Measurements from ENCODE around the gene FGF19. TPM values are rescaled to one million over a fixed set of nuclear protein-coding genes. Genes with fewer than 3 reads are reported as not detected.

Gene FGF19
- polyA plus RNA-seq, 1 donor from 2014 or later, result 4.6 TPM

DNA sequence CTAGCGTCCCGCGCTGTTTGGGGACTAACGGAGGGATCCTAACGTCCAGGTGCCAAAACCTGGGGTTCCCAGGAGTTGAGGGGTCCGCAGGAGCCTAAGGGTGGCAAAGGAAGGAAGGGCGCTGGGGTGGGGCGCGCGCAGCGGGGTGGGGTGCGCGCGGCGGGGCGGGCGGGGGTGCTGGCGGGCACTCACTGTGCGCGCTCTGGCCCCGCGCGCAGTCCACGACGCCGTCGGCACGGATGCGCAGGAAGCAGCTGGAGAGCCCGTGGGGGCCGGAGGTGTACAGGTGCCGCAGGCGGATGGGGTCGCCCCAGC lies 412 bp downstream of the FGF19 start:
- H3K4me3 ChIP-seq (ENCODE audit: low read length), result peak overlapping the region; percentile 62
- peak overlapping the region; percentile 62 for H3K27ac ChIP-seq (ENCODE audit: low read length)
- H4K20me1 ChIP-seq (ENCODE audit: insufficient read depth), result no peaks in the 10 kb centered on the region
- H3F3A ChIP-seq (ENCODE audit: insufficient read depth, low read length, poor library complexity, severe bottlenecking), result no peaks in the 10 kb centered on the region
- TF ChIP-seq RAD21 (conservative IDR thresholded peaks at IDR 0.05), result no peak
- TF ChIP-seq MXI1 (conservative IDR thresholded peaks at IDR 0.05; ENCODE audit: poor library complexity, severe bottlenecking), result no peak
- TF ChIP-seq, protein P1, sequence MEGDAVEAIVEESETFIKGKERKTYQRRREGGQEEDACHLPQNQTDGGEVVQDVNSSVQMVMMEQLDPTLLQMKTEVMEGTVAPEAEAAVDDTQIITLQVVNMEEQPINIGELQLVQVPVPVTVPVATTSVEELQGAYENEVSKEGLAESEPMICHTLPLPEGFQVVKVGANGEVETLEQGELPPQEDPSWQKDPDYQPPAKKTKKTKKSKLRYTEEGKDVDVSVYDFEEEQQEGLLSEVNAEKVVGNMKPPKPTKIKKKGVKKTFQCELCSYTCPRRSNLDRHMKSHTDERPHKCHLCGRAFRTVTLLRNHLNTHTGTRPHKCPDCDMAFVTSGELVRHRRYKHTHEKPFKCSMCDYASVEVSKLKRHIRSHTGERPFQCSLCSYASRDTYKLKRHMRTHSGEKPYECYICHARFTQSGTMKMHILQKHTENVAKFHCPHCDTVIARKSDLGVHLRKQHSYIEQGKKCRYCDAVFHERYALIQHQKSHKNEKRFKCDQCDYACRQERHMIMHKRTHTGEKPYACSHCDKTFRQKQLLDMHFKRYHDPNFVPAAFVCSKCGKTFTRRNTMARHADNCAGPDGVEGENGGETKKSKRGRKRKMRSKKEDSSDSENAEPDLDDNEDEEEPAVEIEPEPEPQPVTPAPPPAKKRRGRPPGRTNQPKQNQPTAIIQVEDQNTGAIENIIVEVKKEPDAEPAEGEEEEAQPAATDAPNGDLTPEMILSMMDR (IDR thresholded peaks at IDR 0.05; ENCODE audit: poor library complexity, severe bottlenecking), result no peak
- no peak for TF ChIP-seq SMC3 (conservative IDR thresholded peaks at IDR 0.05; ENCODE audit: poor library complexity)
- no peak for TF ChIP-seq POLR2AphosphoS5 (IDR thresholded peaks at IDR 0.05)
- no peak for TF ChIP-seq EP300 (conservative IDR thresholded peaks at IDR 0.05; ENCODE audit: poor library complexity, severe bottlenecking)
- TF ChIP-seq, protein P2, sequence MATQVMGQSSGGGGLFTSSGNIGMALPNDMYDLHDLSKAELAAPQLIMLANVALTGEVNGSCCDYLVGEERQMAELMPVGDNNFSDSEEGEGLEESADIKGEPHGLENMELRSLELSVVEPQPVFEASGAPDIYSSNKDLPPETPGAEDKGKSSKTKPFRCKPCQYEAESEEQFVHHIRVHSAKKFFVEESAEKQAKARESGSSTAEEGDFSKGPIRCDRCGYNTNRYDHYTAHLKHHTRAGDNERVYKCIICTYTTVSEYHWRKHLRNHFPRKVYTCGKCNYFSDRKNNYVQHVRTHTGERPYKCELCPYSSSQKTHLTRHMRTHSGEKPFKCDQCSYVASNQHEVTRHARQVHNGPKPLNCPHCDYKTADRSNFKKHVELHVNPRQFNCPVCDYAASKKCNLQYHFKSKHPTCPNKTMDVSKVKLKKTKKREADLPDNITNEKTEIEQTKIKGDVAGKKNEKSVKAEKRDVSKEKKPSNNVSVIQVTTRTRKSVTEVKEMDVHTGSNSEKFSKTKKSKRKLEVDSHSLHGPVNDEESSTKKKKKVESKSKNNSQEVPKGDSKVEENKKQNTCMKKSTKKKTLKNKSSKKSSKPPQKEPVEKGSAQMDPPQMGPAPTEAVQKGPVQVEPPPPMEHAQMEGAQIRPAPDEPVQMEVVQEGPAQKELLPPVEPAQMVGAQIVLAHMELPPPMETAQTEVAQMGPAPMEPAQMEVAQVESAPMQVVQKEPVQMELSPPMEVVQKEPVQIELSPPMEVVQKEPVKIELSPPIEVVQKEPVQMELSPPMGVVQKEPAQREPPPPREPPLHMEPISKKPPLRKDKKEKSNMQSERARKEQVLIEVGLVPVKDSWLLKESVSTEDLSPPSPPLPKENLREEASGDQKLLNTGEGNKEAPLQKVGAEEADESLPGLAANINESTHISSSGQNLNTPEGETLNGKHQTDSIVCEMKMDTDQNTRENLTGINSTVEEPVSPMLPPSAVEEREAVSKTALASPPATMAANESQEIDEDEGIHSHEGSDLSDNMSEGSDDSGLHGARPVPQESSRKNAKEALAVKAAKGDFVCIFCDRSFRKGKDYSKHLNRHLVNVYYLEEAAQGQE (IDR thresholded peaks at IDR 0.05; ENCODE audit: borderline replicate concordance), result no peak
- no peak for TF ChIP-seq TAF1 (IDR thresholded peaks at IDR 0.05; ENCODE audit: low read depth)
- no peak for TF ChIP-seq EZH2 (IDR thresholded peaks at IDR 0.05; ENCODE audit: borderline replicate concordance, insufficient read depth, low read length, poor library complexity, severe bottlenecking)
- H3K79me2 ChIP-seq (replicated peaks; ENCODE audit: insufficient read depth, low read length), result peaks cover 32% of the 10 kb centered on the region
- no peak overlapping the region for H2AFZ ChIP-seq (ENCODE audit: low read depth, low read length)
- H3K27me3 ChIP-seq (ENCODE audit: insufficient read depth, low read depth, low read length), result peaks cover 26% of the 10 kb centered on the region
- H3K9me2 ChIP-seq (ENCODE audit: insufficient read depth, low read length), result no peaks in the 10 kb centered on the region
- peak overlapping the region; percentile 61 for H3K9ac ChIP-seq (ENCODE audit: low read length)
- no peaks in the 10 kb centered on the region for H3K9me3 ChIP-seq (ENCODE audit: low read length)
- no peak overlapping the region for H3K4me2 ChIP-seq (ENCODE audit: low read length)
- no peaks in the 10 kb centered on the region for H3K36me3 ChIP-seq (ENCODE audit: insufficient read depth, low read length)

GRCh38 chr11:69702769-69703452 lies 911 bp downstream of the FGF19 start:
- Histone ChIP-seq H3K9ac (ENCODE audit: low read length) (peak overlapping the region; percentile 61), H4K20me1 (ENCODE audit: insufficient read depth) (no peaks in the 10 kb centered on the region), H2AFZ (ENCODE audit: low read depth, low read length) (no peak overlapping the region), H3K36me3 (ENCODE audit: insufficient read depth, low read length) (no peaks in the 10 kb centered on the region), H3F3A (ENCODE audit: insufficient read depth, low read length, poor library complexity, severe bottlenecking) (no peaks in the 10 kb centered on the region), H3K9me2 (ENCODE audit: insufficient read depth, low read length) (no peaks in the 10 kb centered on the region), H3K79me2 (replicated peaks; ENCODE audit: insufficient read depth, low read length) (peaks cover 32% of the 10 kb centered on the region), H3K27ac (ENCODE audit: low read length) (peak overlapping the region; percentile 42), H3K27me3 (ENCODE audit: insufficient read depth, low read depth, low read length) (peaks cover 26% of the 10 kb centered on the region), H3K4me3 (ENCODE audit: low read length) (peak overlapping the region; percentile 62), H3K9me3 (ENCODE audit: low read length) (no peaks in the 10 kb centered on the region), H3K4me2 (ENCODE audit: low read length) (peak overlapping the region; percentile 48)
- TF ChIP-seq SMC3 (conservative IDR thresholded peaks at IDR 0.05; ENCODE audit: poor library complexity) (no peak), TAF1 (IDR thresholded peaks at IDR 0.05; ENCODE audit: low read depth) (no peak), RAD21 (conservative IDR thresholded peaks at IDR 0.05) (no peak)
